ENCODE results near the gene TRPM5. TPM values are rescaled to one million over a fixed set of nuclear protein-coding genes. Genes with fewer than 3 reads are reported as not detected.

TRPM5 gene
- polyA plus RNA-seq, 1 of the 3 experiments (the other 2 are of a cell fraction), result not detected

DNA sequence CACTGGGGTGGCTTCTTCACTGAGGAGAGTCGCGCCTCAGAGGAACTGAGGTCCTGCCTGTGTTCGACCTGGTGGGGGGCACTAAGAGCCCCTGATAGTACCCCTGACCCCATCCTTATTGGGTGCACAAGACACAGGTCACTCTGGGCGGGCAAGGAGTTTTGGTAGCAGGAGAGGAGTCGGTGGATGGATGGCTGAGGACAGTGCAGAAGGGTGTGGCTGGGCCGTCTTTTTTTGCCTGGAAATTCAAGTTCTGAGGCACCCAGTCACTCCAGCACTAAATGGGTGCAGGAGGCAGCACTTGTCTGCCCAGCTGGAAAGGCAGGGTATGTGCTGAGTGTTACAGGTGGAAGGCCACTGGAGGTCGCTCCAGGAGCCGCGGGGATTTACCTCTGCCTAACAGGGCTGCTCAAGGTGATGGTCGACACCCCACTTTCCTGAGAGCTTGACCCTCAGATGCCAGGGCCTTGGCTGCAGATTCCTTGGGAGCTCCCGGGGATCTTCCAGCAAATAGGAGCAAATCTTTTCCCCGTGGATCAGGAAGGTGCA lies 42.8 kb downstream of the TRPM5 start:
- Histone ChIP-seq H3K4me3 (ENCODE audit: low read depth in 2 of 2, low read length in 1 of 2) (peak overlapping the region; percentile 99 to 100), H2AFZ (ENCODE audit: low read depth) (no peak overlapping the region), H3K79me2 (ENCODE audit: insufficient read depth) (peaks cover 30% of the 10 kb centered on the region), H3K36me3 (replicated peaks in 1 of 2; ENCODE audit: control insufficient read depth in 1 of 2, insufficient read depth in 2 of 2, low read length in 1 of 2) (peaks cover 5 to 35% of the 10 kb centered on the region in 2 experiments), H4K20me1 (ENCODE audit: insufficient read depth) (no peaks in the 10 kb centered on the region), H3K9me3 (no peaks in the 10 kb centered on the region), H3K9ac (peak overlapping the region; percentile 98), H3K9me2 (no peaks in the 10 kb centered on the region), H3K4me2 (peak overlapping the region; percentile 99), H3K27me3 (ENCODE audit: insufficient read depth) (no peaks in the 10 kb centered on the region), H3F3A (replicated peaks; ENCODE audit: insufficient read depth) (peaks cover 10% of the 10 kb centered on the region), H3K27ac (ENCODE audit: low read depth in 2 of 2, low read length in 1 of 2) (peak overlapping the region; percentile 84 to 91; a peak in 2 of 4 replicates), H3K4me1 (ENCODE audit: control insufficient read depth in 1 of 2, insufficient read depth in 2 of 2, low read depth in 1 of 2, low read length in 1 of 2) (peaks cover 10 to 23% of the 10 kb centered on the region in 2 experiments; a peak in 2 of 4 replicates)
- no peak for DNase-seq
- TF ChIP-seq, protein P1, sequence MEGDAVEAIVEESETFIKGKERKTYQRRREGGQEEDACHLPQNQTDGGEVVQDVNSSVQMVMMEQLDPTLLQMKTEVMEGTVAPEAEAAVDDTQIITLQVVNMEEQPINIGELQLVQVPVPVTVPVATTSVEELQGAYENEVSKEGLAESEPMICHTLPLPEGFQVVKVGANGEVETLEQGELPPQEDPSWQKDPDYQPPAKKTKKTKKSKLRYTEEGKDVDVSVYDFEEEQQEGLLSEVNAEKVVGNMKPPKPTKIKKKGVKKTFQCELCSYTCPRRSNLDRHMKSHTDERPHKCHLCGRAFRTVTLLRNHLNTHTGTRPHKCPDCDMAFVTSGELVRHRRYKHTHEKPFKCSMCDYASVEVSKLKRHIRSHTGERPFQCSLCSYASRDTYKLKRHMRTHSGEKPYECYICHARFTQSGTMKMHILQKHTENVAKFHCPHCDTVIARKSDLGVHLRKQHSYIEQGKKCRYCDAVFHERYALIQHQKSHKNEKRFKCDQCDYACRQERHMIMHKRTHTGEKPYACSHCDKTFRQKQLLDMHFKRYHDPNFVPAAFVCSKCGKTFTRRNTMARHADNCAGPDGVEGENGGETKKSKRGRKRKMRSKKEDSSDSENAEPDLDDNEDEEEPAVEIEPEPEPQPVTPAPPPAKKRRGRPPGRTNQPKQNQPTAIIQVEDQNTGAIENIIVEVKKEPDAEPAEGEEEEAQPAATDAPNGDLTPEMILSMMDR (IDR thresholded peaks at IDR 0.05), result peak; percentile 25; the same call in 1 of the 2 replicates
- TF ChIP-seq JUND (IDR thresholded peaks at IDR 0.05), result no peak
- no peak for TF ChIP-seq RCOR1 (IDR thresholded peaks at IDR 0.05; ENCODE audit: low read length)
- TF ChIP-seq USF1 (IDR thresholded peaks at IDR 0.05; ENCODE audit: borderline replicate concordance, low read depth), result no peak
- no peak for TF ChIP-seq SMC3 (IDR thresholded peaks at IDR 0.05; ENCODE audit: low read depth, low read length)
- POLR2A ChIA-PET, result interaction anchor here (0.6 to 3.0 kb wide), 5 partner anchors 20 to 209 kb away, joined by 3 to 22 read pairs (median 6); partner anchors contain the start of gene CD81
- 13% methylated on average over 10 of the region's 12 CpGs for WGBS (ENCODE audit: low lambda C conversion rate)
- CTCF ChIA-PET, result interaction anchor here (0.5 to 9.9 kb wide), 9 partner anchors 14 to 1169 kb away, joined by 3 to 166 read pairs (median 5); partner anchors contain the start of genes C11orf21 and TSPAN32

- no peaks in the 10 kb centered on the region for H3K27me3 ChIP-seq (ENCODE audit: insufficient read depth)
- WGBS (ENCODE audit: low lambda C conversion rate), result 0% methylated on average over 33 of the region's 55 CpGs
- H3K27ac ChIP-seq (ENCODE audit: low read depth in 2 of 2, low read length in 1 of 2), result peak overlapping the region; percentile 84 to 91
- ChIA-PET POLR2A (interaction anchor here (0.6 to 3.0 kb wide), 10 partner anchors 18 to 484 kb away, joined by 3 to 22 read pairs (median 4); partner anchors contain the start of genes CD81 and CDKN1C), CTCF (interaction anchor here (0.5 to 9.9 kb wide), 21 partner anchors 8 to 568 kb away, joined by 3 to 166 read pairs (median 5); partner anchors contain the start of genes C11orf21, CD81 and TSPAN32)
- H3K9me3 ChIP-seq, result no peaks in the 10 kb centered on the region
- peaks cover 30% of the 10 kb centered on the region for H3K79me2 ChIP-seq (ENCODE audit: insufficient read depth)
- peak; percentile 91 for TF ChIP-seq YY1 (IDR thresholded peaks at IDR 0.05; ENCODE audit: low read depth)
- no peak for TF ChIP-seq TCF12 (IDR thresholded peaks at IDR 0.05)
- H2AFZ ChIP-seq (ENCODE audit: low read depth), result peak overlapping the region; percentile 42; the same call in 1 of the 2 replicates
- no peak for DNase-seq
- H3F3A ChIP-seq (replicated peaks; ENCODE audit: insufficient read depth), result peaks cover 10% of the 10 kb centered on the region
- H3K9ac ChIP-seq, result peak overlapping the region; percentile 98
- H3K36me3 ChIP-seq (replicated peaks in 1 of 2; ENCODE audit: control insufficient read depth in 1 of 2, insufficient read depth in 2 of 2, low read length in 1 of 2), result peaks cover 8 to 41% of the 10 kb centered on the region in 2 experiments
- peak overlapping the region; percentile 99 to 100 for H3K4me3 ChIP-seq (ENCODE audit: low read depth in 2 of 2, low read length in 1 of 2)
- peak overlapping the region; percentile 99 for H3K4me2 ChIP-seq
- H3K9me2 ChIP-seq, result no peaks in the 10 kb centered on the region
- peaks cover 10 to 23% of the 10 kb centered on the region in 2 experiments; a peak in 2 of 4 replicates for H3K4me1 ChIP-seq (ENCODE audit: control insufficient read depth in 1 of 2, insufficient read depth in 2 of 2, low read depth in 1 of 2, low read length in 1 of 2)
- no peaks in the 10 kb centered on the region for H4K20me1 ChIP-seq (ENCODE audit: insufficient read depth)
Observed at GRCh38 chr11:2400762-2401435, 43.4 kb downstream of the TRPM5 start.

All from SK-N-SH (cell line).